HG02798 (cell line): ENCODE results near the gene C2CD4A.

Experiments
- ATAC-seq: cut with Tn5 transposase; IDR thresholded peaks from one replicate; pipeline ENCODE4 v1.9.1; 2021; ENCODE audit warnings: mild to moderate bottlenecking; ENCODE audit not compliant: unreplicated experiment, poor library complexity

Gene C2CD4A

GRCh38 chr15:62093809-62094208 lies 27.0 kb downstream of the C2CD4A start:
- ATAC-seq, result no peak

- ATAC-seq, result no peak
Measured at GRCh38 chr15:62094388-62094787, 27.6 kb downstream of the C2CD4A start.

GRCh38 chr15:62099094-62099601 lies 32.4 kb downstream of the C2CD4A start:
- ATAC-seq, result no peak

GRCh38 chr15:62103431-62103830 lies 36.7 kb downstream of the C2CD4A start:
- ATAC-seq, result no peak

GRCh38 chr15:62104401-62104800 lies 37.6 kb downstream of the C2CD4A start:
- ATAC-seq, result no peak

GRCh38 chr15:62104846-62105245 lies 38.1 kb downstream of the C2CD4A start:
- ATAC-seq, result no peak

- ATAC-seq, result no peak
Measured at GRCh38 chr15:62105266-62105665, 38.5 kb downstream of the C2CD4A start.

- ATAC-seq, result no peak
Measured at GRCh38 chr15:62106096-62106495, 39.3 kb downstream of the C2CD4A start.

- ATAC-seq, result no peak
Measured at GRCh38 chr15:62107571-62108121, 40.9 kb downstream of the C2CD4A start.

GRCh38 chr15:62108411-62108810 lies 41.6 kb downstream of the C2CD4A start:
- ATAC-seq, result no peak

- no peak for ATAC-seq
Measured at GRCh38 chr15:62109437-62109836, 42.7 kb downstream of the C2CD4A start.

GRCh38 chr15:62109982-62110851 lies 43.4 kb downstream of the C2CD4A start:
- no peak for ATAC-seq

GRCh38 chr15:62112081-62112480 lies 45.3 kb downstream of the C2CD4A start:
- ATAC-seq, result no peak

- ATAC-seq, result no peak
Measured at GRCh38 chr15:62112616-62113593, 46.1 kb downstream of the C2CD4A start.

- ATAC-seq, result no peak
Measured at GRCh38 chr15:62115847-62116246, 49.1 kb downstream of the C2CD4A start.

GRCh38 chr15:62118520-62119226 lies 51.9 kb downstream of the C2CD4A start:
- no peak for ATAC-seq

- no peak for ATAC-seq
Measured at GRCh38 chr15:62119227-62119864, 52.6 kb downstream of the C2CD4A start.

- ATAC-seq, result no peak
Measured at GRCh38 chr15:62119874-62120273, 53.1 kb downstream of the C2CD4A start.
